LNCAP (cell line): ENCODE data around the gene ANKDD1A.

Experiments
- CTCF ChIP-seq: fragments of 450-650 bp; IDR thresholded peaks from 2 replicates; pipeline ENCODE4 v1.5.1; 2017; ENCODE audit warnings: mild to moderate bottlenecking

Gene ANKDD1A

GRCh38 chr15:64897345-64897985, 14.2 kb upstream of the ANKDD1A start:
- TF ChIP-seq CTCF, result no peak

GRCh38 chr15:64898406-64898805, 13.3 kb upstream of the ANKDD1A start:
- TF ChIP-seq CTCF, result no peak

- TF ChIP-seq CTCF, result no peak
Observed at GRCh38 chr15:64901141-64901540, 10.6 kb upstream of the ANKDD1A start.

GRCh38 chr15:64901914-64902313, 9.8 kb upstream of the ANKDD1A start:
- TF ChIP-seq CTCF, result no peak

- TF ChIP-seq CTCF, result no peak
Observed at GRCh38 chr15:64902863-64903262, 8.8 kb upstream of the ANKDD1A start.

GRCh38 chr15:64903326-64903950, 8.3 kb upstream of the ANKDD1A start:
- no peak for TF ChIP-seq CTCF

- TF ChIP-seq CTCF, result no peak
Observed at GRCh38 chr15:64904189-64904588, 7.5 kb upstream of the ANKDD1A start.
